Neuronal stem cell (in vitro differentiated cells): ENCODE measurements around the gene EYS.

Experiments
- DNase-seq: peaks from one replicate; pipeline ENCODE4 v3.0.0-alpha.2; 2013; ENCODE audit warnings: low spot score
- H2AFZ ChIP-seq: one replicate; pipeline ENCODE4 v1.6.1; 2013; ENCODE audit warnings: mild to moderate bottlenecking, low read length, inconsistent platforms
- H2AK5ac ChIP-seq: 2 replicates; pipeline ENCODE4 v1.6.1; 2013; ENCODE audit warnings: low read depth, mild to moderate bottlenecking, inconsistent platforms, low read length, moderate library complexity, mixed read lengths
- H2BK120ac ChIP-seq: 2 replicates; pipeline ENCODE4 v1.6.1; 2013; ENCODE audit warnings: low read depth, mild to moderate bottlenecking, inconsistent platforms, low read length, moderate library complexity, mixed read lengths
- H2BK12ac ChIP-seq: one replicate; pipeline ENCODE4 v1.6.1; 2013; ENCODE audit warnings: low read length, inconsistent platforms
- H2BK15ac ChIP-seq: 2 replicates; pipeline ENCODE4 v1.6.1; 2013; ENCODE audit warnings: mild to moderate bottlenecking, low read length, inconsistent platforms, mixed read lengths
- H2BK5ac ChIP-seq: one replicate; pipeline ENCODE4 v1.6.1; 2013; ENCODE audit warnings: inconsistent platforms, mild to moderate bottlenecking, low read length, moderate library complexity
- H3K14ac ChIP-seq: one replicate; pipeline ENCODE4 v1.6.1; 2013; ENCODE audit warnings: low read length, inconsistent platforms
- H3K18ac ChIP-seq: 2 replicates; pipeline ENCODE4 v1.6.1; 2013; ENCODE audit warnings: low read length, inconsistent platforms
- H3K23ac ChIP-seq: 2 replicates; pipeline ENCODE4 v1.6.1; 2013; ENCODE audit warnings: low read depth, mild to moderate bottlenecking, mixed read lengths, low read length, inconsistent platforms; ENCODE audit not compliant: poor library complexity
- H3K27ac ChIP-seq: replicated peaks from 3 replicates; pipeline ENCODE4 v1.5.1; 2013; ENCODE audit warnings: low read length, inconsistent platforms
- H3K27me3 ChIP-seq, 3 experiments: 2 replicates each; pipeline ENCODE4 v1.6.1; 2013; ENCODE audit warnings: low read length in 3 of 3, mild to moderate bottlenecking in 2 of 3, inconsistent platforms in 1 of 3, low read depth in 1 of 3, mixed read lengths in 1 of 3, moderate library complexity in 1 of 3; ENCODE audit not compliant: control insufficient read depth in 3 of 3, insufficient read depth in 3 of 3
- H3K36me3 ChIP-seq, 2 donors: replicated peaks in 1 of 2; 2 replicates each; pipeline ENCODE4 v1.6.1; 2013; ENCODE audit warnings: low read length in 2 of 2; ENCODE audit not compliant: control insufficient read depth in 2 of 2, insufficient read depth in 2 of 2
- H3K4ac ChIP-seq: 2 replicates; pipeline ENCODE4 v1.6.1; 2013; ENCODE audit warnings: inconsistent platforms, mild to moderate bottlenecking, low read length, moderate library complexity
- H3K4me1 ChIP-seq, 2 donors: 1 replicate in 1 of 2; 2 replicates in 1 of 2; pipeline ENCODE4 v1.6.1; 2013; ENCODE audit warnings: low read length in 2 of 2, low read depth in 1 of 2; ENCODE audit not compliant: control insufficient read depth in 2 of 2, insufficient read depth in 1 of 2
- H3K4me2 ChIP-seq: one replicate; pipeline ENCODE4 v1.6.1; 2013; ENCODE audit warnings: mild to moderate bottlenecking, low read length, inconsistent platforms; ENCODE audit not compliant: insufficient read depth, poor library complexity, severe bottlenecking
- H3K4me3 ChIP-seq, 2 donors: 2 replicates each; pipeline ENCODE4 v1.5.1; 2013; ENCODE audit warnings: low read length in 2 of 2, mild to moderate bottlenecking in 2 of 2, inconsistent platforms in 1 of 2, moderate library complexity in 1 of 2
- H3K79me1 ChIP-seq: one replicate; pipeline ENCODE4 v1.6.1; 2013; ENCODE audit warnings: low read depth, mild to moderate bottlenecking, inconsistent platforms, low read length, moderate library complexity
- H3K9ac ChIP-seq: one replicate; pipeline ENCODE4 v1.6.1; 2013; ENCODE audit warnings: mild to moderate bottlenecking, low read depth, low read length, inconsistent platforms; ENCODE audit not compliant: poor library complexity
- H3K9me3 ChIP-seq, 2 donors: replicated peaks in 1 of 2; 2 replicates each; pipeline versions ENCODE3 to v1.6.1; 2013; ENCODE audit warnings: low read length in 2 of 2, mild to moderate bottlenecking in 2 of 2, inconsistent platforms in 1 of 2, low read depth in 1 of 2, mixed read lengths in 1 of 2, moderate library complexity in 1 of 2; ENCODE audit not compliant: control insufficient read depth in 2 of 2, insufficient read depth in 1 of 2
- H4K8ac ChIP-seq: one replicate; pipeline ENCODE4 v1.6.1; 2013; ENCODE audit warnings: low read depth, mild to moderate bottlenecking, inconsistent platforms, low read length, moderate library complexity
- H4K91ac ChIP-seq: one replicate; pipeline ENCODE4 v1.6.1; 2013; ENCODE audit warnings: low read length, low read depth, mild to moderate bottlenecking, inconsistent platforms; ENCODE audit not compliant: poor library complexity
- WGBS, 2 donors: extraction: QIAGEN DNeasy Blood & Tissue Kit; methylation state at CpG; one replicate each; pipeline ENCODE4 v1.1.7; 2013; ENCODE audit warnings: missing lambda C conversion rate in 2 of 2, mixed read lengths in 1 of 2; ENCODE audit not compliant: insufficient read length in 2 of 2, insufficient replicate concordance in 1 of 2; ENCODE audit errors: extremely low coverage in 2 of 2; 5-methylcytosine and 5-hydroxymethylcytosine counted together

The EYS gene

DNA sequence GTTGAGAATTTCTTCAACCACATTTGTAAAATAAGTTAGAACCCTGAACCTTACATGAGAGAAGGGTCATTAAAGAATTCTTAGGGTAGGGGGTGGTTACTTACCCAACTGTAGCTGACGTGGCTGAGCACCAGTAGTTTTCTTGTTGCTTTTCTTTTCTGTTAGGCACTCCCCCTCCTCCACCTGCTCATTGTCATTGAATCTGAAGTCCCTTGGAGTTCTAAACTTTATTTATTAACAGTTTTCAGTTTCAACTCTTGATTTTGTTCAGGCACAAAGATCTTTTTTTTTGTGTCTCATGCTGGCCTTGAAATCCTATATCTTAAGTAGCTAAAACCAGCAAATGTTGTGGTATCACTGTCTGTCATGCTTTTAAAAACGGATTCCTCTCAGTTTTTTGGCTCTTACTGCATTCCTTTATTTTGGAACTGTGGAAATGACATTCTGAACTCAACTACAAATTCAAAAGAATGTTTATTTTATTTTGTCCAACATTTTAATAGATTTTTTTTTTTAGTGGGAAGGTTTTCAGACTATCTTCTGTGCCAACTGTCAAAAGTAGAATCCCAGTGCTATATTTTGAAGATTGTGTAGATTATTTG, 1606.2 kb downstream of the EYS start:
- H3K27ac ChIP-seq: no peak overlapping the region
- no peak overlapping the region for H3K4me3 ChIP-seq
- H3K23ac ChIP-seq: no peak overlapping the region
- no peak overlapping the region for H3K9ac ChIP-seq
- H4K91ac ChIP-seq: no peak overlapping the region
- H3K14ac ChIP-seq: no peak overlapping the region
- H3K4ac ChIP-seq: no peak overlapping the region
- no peak overlapping the region for H2BK15ac ChIP-seq
- no peak overlapping the region for H3K4me2 ChIP-seq
- H2BK5ac ChIP-seq: no peak overlapping the region
- H3K9me3 ChIP-seq: peaks cover 2 to 4% of the 10 kb centered on the region in 2 donors
- H2AFZ ChIP-seq: peak overlapping the region; percentile 48
- H2BK12ac ChIP-seq: no peak overlapping the region
- WGBS, 2 donors: no CpG with 5 or more reads among the region's 2 CpGs
- no peaks in the 10 kb centered on the region for H3K36me3 ChIP-seq
- H4K8ac ChIP-seq: no peak overlapping the region
- H2AK5ac ChIP-seq: no peak overlapping the region
- no peaks in the 10 kb centered on the region for H3K27me3 ChIP-seq
- H2BK120ac ChIP-seq: no peak overlapping the region
- no peak for DNase-seq
- H3K4me1 ChIP-seq: no peaks in the 10 kb centered on the region
- H3K18ac ChIP-seq: no peak overlapping the region
- no peaks in the 10 kb centered on the region for H3K79me1 ChIP-seq

DNA sequence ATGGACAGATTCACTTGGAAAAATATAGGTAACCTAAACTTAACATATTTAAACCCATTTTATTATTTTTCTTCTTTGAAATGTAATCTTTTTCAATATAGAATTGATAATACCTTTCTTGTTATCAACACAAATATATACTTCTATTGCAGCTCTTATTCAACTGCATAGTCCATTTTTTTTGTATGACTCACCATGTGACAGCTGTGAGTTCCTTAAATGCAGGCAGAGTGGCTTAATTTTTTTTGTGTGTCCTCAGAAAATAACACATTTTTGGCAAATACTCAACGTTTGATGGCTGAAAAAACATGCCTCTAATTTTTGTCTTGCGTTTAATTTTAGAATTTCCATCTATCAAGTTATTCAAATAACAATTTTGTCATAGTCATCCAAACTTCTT, 1616.7 kb downstream of the EYS start:
- no peak overlapping the region for H2AK5ac ChIP-seq
- no peak overlapping the region for H3K23ac ChIP-seq
- H3K4me3 ChIP-seq: no peak overlapping the region
- no peak overlapping the region for H2AFZ ChIP-seq
- peaks cover 0 to 2% of the 10 kb centered on the region in 2 donors for H3K9me3 ChIP-seq
- H4K91ac ChIP-seq: no peak overlapping the region
- no peak overlapping the region for H2BK12ac ChIP-seq
- H2BK15ac ChIP-seq: no peak overlapping the region
- no peak overlapping the region for H2BK120ac ChIP-seq
- no peak overlapping the region for H3K4ac ChIP-seq
- no peaks in the 10 kb centered on the region for H3K27me3 ChIP-seq
- no peak overlapping the region for H2BK5ac ChIP-seq
- no peak overlapping the region for H4K8ac ChIP-seq
- WGBS, 2 donors: no CpG with 5 or more reads among the region's 2 CpGs
- H3K27ac ChIP-seq: no peak overlapping the region
- no peak overlapping the region for H3K4me2 ChIP-seq
- no peak overlapping the region for H3K18ac ChIP-seq
- no peak overlapping the region for H3K9ac ChIP-seq
- no peak overlapping the region for H3K14ac ChIP-seq
- DNase-seq: no peak
- H3K36me3 ChIP-seq: no peaks in the 10 kb centered on the region
- H3K4me1 ChIP-seq: no peaks in the 10 kb centered on the region
- H3K79me1 ChIP-seq: no peaks in the 10 kb centered on the region

DNA sequence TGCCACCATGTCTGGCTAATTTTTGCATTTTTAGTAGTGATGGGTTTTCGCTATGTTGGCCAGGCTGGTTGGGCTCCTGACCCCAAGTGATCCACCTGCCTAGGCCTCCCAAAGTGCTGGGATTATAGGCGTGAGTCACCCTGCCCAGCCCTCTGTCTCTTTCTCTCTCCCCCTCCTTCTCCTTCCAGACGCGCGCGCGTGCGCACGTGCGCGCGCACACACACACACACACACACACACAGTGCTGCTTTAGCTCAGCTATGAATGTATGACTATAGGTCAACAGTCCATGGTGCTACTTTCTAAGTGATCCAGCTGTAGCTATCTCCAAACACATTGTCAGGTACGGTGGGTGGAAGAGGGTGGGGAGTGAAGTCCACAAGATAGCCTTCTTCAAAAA, 1621.9 kb downstream of the EYS start:
- Histone ChIP-seq H3K23ac (no peak overlapping the region), H3K14ac (no peak overlapping the region), H2BK5ac (no peak overlapping the region), H2AK5ac (no peak overlapping the region), H2BK12ac (no peak overlapping the region), H3K27ac (no peak overlapping the region), H3K4ac (no peak overlapping the region), H2BK120ac (no peak overlapping the region), H2BK15ac (no peak overlapping the region), H4K8ac (no peak overlapping the region), H3K9me3 (no peaks in the 10 kb centered on the region), H3K79me1 (no peaks in the 10 kb centered on the region), H2AFZ (no peak overlapping the region), H3K18ac (no peak overlapping the region), H3K4me2 (no peak overlapping the region), H3K4me3 (no peak overlapping the region), H4K91ac (no peak overlapping the region), H3K27me3 (no peaks in the 10 kb centered on the region), H3K9ac (no peak overlapping the region), H3K4me1 (peaks cover 0 to 1% of the 10 kb centered on the region in 2 donors), H3K36me3 (no peaks in the 10 kb centered on the region)
- no peak for DNase-seq
- no CpG with 5 or more reads among the region's 13 CpGs for WGBS, 2 donors

- no peak overlapping the region for H2BK5ac ChIP-seq
- peak overlapping the region; percentile 11 for H2AFZ ChIP-seq
- no peak overlapping the region for H4K91ac ChIP-seq
- no peak overlapping the region for H3K4me2 ChIP-seq
- DNase-seq: no peak
- H3K9ac ChIP-seq: no peak overlapping the region
- no peak overlapping the region for H3K4ac ChIP-seq
- H2BK120ac ChIP-seq: no peak overlapping the region
- H3K4me3 ChIP-seq: no peak overlapping the region
- H3K23ac ChIP-seq: no peak overlapping the region
- H3K18ac ChIP-seq: no peak overlapping the region
- no peaks in the 10 kb centered on the region for H3K27me3 ChIP-seq
- no peak overlapping the region for H3K27ac ChIP-seq
- H3K79me1 ChIP-seq: no peaks in the 10 kb centered on the region
- H3K4me1 ChIP-seq: peaks cover 0 to 1% of the 10 kb centered on the region in 2 donors
- no peak overlapping the region for H3K14ac ChIP-seq
- H3K9me3 ChIP-seq: no peaks in the 10 kb centered on the region
- no peak overlapping the region for H2BK12ac ChIP-seq
- no peak overlapping the region for H4K8ac ChIP-seq
- H2BK15ac ChIP-seq: no peak overlapping the region
- no peak overlapping the region for H2AK5ac ChIP-seq
- H3K36me3 ChIP-seq: no peaks in the 10 kb centered on the region
- WGBS, 2 donors: no CpG with 5 or more reads among the region's 1 CpG
Measured at GRCh38 chr6:64084185-64084663, 1622.8 kb downstream of the EYS start.
